ENCODE results near the gene EPGN.

DNA sequence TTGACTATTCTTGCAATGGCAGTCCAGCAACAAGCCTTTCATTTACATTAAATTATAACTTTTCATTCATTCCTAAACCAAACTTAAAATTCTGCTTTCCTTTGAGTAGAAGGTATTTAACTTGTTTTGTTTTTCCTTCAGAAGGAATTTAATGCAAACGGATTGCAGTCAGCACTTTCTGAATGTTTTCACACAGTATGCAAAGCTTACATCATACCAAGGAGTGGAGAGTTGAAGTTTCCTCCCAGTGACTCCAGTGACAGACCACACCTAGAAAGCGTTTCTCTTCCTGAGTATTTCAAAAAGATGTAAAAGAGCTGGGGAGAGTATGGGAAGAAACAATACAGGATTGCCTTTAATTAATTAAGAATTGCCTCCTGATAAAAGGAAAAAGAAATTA lies 8.1 kb downstream of the EPGN start:
- TF ChIP-seq CTCF (IDR thresholded peaks at IDR 0.05), result no peak
- no peak for TF ChIP-seq POLR2A (IDR thresholded peaks at IDR 0.05)

Measured in Peyer's patch (tissue), 4 donors.